A549 (cell line): ENCODE results near the gene PERM1. TPM values are rescaled to one million over a fixed set of nuclear protein-coding genes. Genes with fewer than 3 reads are reported as not detected.

Experiments
- ATAC-seq, 2 experiments: fragments of 200-7000 bp in 1 of 2; fragments of >200 bp in 1 of 2; cut with Nextera tagmentation in 1 of 2; cut with Tn5 transposase in 1 of 2; 3 replicates each; pipeline versions ENCODE4 v1.8.0 to v1.9.1; 2018 to 2020; ENCODE audit warnings: mild to moderate bottlenecking in 1 of 2, moderate library complexity in 1 of 2
- CTCF ChIA-PET: fragments of 300-600 bp; sonication (Branson Sonifier 250); formaldehyde crosslinking; extraction: SDS; loops from one replicate; lab custom pipeline; 2021; ENCODE audit warnings: antibody characterized with exemption, inconsistent platforms; lab: Yijun Ruan, JAX
- POLR2A ChIA-PET: fragments of 350-600 bp; formaldehyde crosslinking; extraction: SDS; loops from one replicate; lab custom pipeline; 2021; ENCODE audit warnings: antibody characterized with exemption, inconsistent platforms; lab: Yijun Ruan, JAX
- DNase-seq, 2 experiments: peaks; one replicate each; pipeline versions ENCODE4 v3.0.0 to v3.0.0-alpha.2; 2011 to 2016; ENCODE audit warnings: low read depth in 1 of 2, low spot score in 1 of 2
- FAIRE-seq: peaks from 2 replicates; lab custom pipeline; 2011; peaks lifted over from hg19 to GRCh38; lab: Jason Lieb, UNC
- H3K27ac ChIP-seq, 2 experiments: fragments of >200 bp; sonication (Bioruptor Twin); formaldehyde crosslinking; 3 replicates each; pipeline ENCODE4 v1.5.1; 2016 to 2017
- H3K4me1 ChIP-seq: fragments of >200 bp; sonication (Bioruptor Twin); formaldehyde crosslinking; 3 replicates; pipeline ENCODE4 v1.6.1; 2016
- H3K4me2 ChIP-seq: fragments of >200 bp; sonication (Bioruptor Twin); formaldehyde crosslinking; 3 replicates; pipeline ENCODE4 v1.6.1; 2016
- H3K4me3 ChIP-seq: fragments of >200 bp; sonication (Bioruptor Twin); formaldehyde crosslinking; 3 replicates; pipeline ENCODE4 v1.5.1; 2016
- H3K9me3 ChIP-seq: fragments of >200 bp; sonication (Bioruptor Twin); formaldehyde crosslinking; 3 replicates; pipeline ENCODE4 v1.6.1; 2016
- ATOH8 ChIP-seq: fragments of 250-450 bp; sonication (Bioruptor Pico); IDR thresholded peaks from 2 replicates; pipeline ENCODE4 v1.5.0; 2020; ENCODE audit warnings: low read depth, mild to moderate bottlenecking, moderate library complexity
- BHLHE40 ChIP-seq: IDR thresholded peaks from 2 replicates; pipeline ENCODE4 v1.6.1; 2012; ENCODE audit warnings: low read depth, low read length, inconsistent platforms
- EHF ChIP-seq: fragments of 250-450 bp; sonication (Bioruptor Pico); IDR thresholded peaks from 2 replicates; pipeline ENCODE4 v1.5.0; 2020; ENCODE audit warnings: mild to moderate bottlenecking
- ELK1 ChIP-seq: fragments of 150-350 bp; IDR thresholded peaks from 2 replicates; pipeline ENCODE4 v1.6.1; 2014; ENCODE audit warnings: low read depth, mild to moderate bottlenecking, low read length
- EP300 ChIP-seq, 2 experiments: fragments of >200 bp; sonication (Bioruptor Twin); formaldehyde crosslinking; IDR thresholded peaks; 2 replicates in 1 of 2; 3 replicates in 1 of 2; pipeline ENCODE4 v1.6.1; 2016 to 2017
- HDAC2 ChIP-seq: fragments of 200-600 bp; sonication (generic); IDR thresholded peaks from 2 replicates; pipeline ENCODE4 v1.6.1; 2016
- HES2 ChIP-seq: fragments of >200 bp; sonication (Bioruptor Twin); formaldehyde crosslinking; IDR thresholded peaks from 2 replicates; pipeline ENCODE4 v1.6.1; 2016
- HOXA7 ChIP-seq: fragments of 250-450 bp; sonication (Bioruptor Pico); IDR thresholded peaks from 2 replicates; pipeline ENCODE4 v1.5.0; 2020; ENCODE audit warnings: mild to moderate bottlenecking, moderate library complexity
- NPAS2 ChIP-seq: fragments of 250-450 bp; sonication (Bioruptor Pico); IDR thresholded peaks from 2 replicates; pipeline ENCODE4 v1.8.0; 2022; ENCODE audit warnings: mild to moderate bottlenecking, moderate library complexity, borderline replicate concordance
- PHF8 ChIP-seq: fragments of 200-600 bp; sonication (generic); IDR thresholded peaks from 2 replicates; pipeline ENCODE4 v1.6.1; 2016; ENCODE audit warnings: low read depth, mild to moderate bottlenecking, antibody characterized with exemption, moderate library complexity, borderline replicate concordance
- POLR2AphosphoS2 ChIP-seq: conservative IDR thresholded peaks from 2 replicates; pipeline ENCODE4 v1.6.1; 2012; ENCODE audit warnings: low read length, improper control_type of control experiment, inconsistent platforms
- RAD21 ChIP-seq, 2 experiments: fragments of >200 bp in 1 of 2; sonication (Bioruptor Twin) in 1 of 2; formaldehyde crosslinking in 1 of 2; IDR thresholded peaks in 1 of 2; conservative IDR thresholded peaks in 1 of 2; 2 replicates in 1 of 2; 3 replicates in 1 of 2; pipeline ENCODE4 v1.6.1; 2012 to 2018; ENCODE audit warnings: inconsistent platforms in 1 of 2
- RCOR1 ChIP-seq: fragments of 150-350 bp; IDR thresholded peaks from 2 replicates; pipeline ENCODE4 v1.6.1; 2014; ENCODE audit warnings: antibody characterized with exemption, low read length, low read depth
- RFX5 ChIP-seq: fragments of 450-650 bp; IDR thresholded peaks from 2 replicates; pipeline ENCODE4 v1.7.1; 2014; ENCODE audit warnings: antibody characterized with exemption, mild to moderate bottlenecking, moderate library complexity
- SMC3 ChIP-seq: fragments of >200 bp; sonication (Bioruptor Twin); formaldehyde crosslinking; IDR thresholded peaks from 3 replicates; pipeline ENCODE4 v1.6.1; 2018; ENCODE audit warnings: inconsistent platforms
- SREBF2 ChIP-seq: fragments of 450-650 bp; IDR thresholded peaks from 2 replicates; pipeline ENCODE4 v1.6.1; 2014; ENCODE audit warnings: mild to moderate bottlenecking, moderate library complexity
- USF2 ChIP-seq: fragments of 450-650 bp; IDR thresholded peaks from 2 replicates; pipeline ENCODE4 v1.6.1; 2014; ENCODE audit warnings: antibody characterized with exemption
- WGBS: methylation state at CpG from one replicate; pipeline ENCODE4 v1.1.6; 2017; ENCODE audit errors: missing lambda C conversion rate; 5-methylcytosine and 5-hydroxymethylcytosine counted together
- polyA plus RNA-seq, 4 experiments: library from polyadenylated mRNA; depleted of rRNA in 3 of 4; stranded (reverse); fragments of >200 nt; fragmentation: RNase III in 1 of 4; extraction: RNeasy Plus Mini Kit Qiagen cat#74134 plus additional on column Dnase treatment in 1 of 4; gene quantifications; 2 replicates in 3 of 4; 3 replicates in 1 of 4; pipeline ENCODE4 v1.2.3, GENCODE V29; 2011 to 2017
- TF ChIP-seq, protein P1 (sequence below): fragments of 200-600 bp; sonication (generic); IDR thresholded peaks from 2 replicates; pipeline ENCODE4 v1.6.1; 2016; ENCODE audit warnings: antibody characterized with exemption, mild to moderate bottlenecking, moderate library complexity
- TF ChIP-seq, protein P2 (sequence below): IDR thresholded peaks from 2 replicates; pipeline ENCODE4 v1.6.1; 2012; ENCODE audit warnings: low read depth, borderline replicate concordance

Gene PERM1
- polyA plus RNA-seq, 2 of the 4 experiments (the other 2 are of a cell fraction) = 0.30 TPM; not detected in 1

DNA sequence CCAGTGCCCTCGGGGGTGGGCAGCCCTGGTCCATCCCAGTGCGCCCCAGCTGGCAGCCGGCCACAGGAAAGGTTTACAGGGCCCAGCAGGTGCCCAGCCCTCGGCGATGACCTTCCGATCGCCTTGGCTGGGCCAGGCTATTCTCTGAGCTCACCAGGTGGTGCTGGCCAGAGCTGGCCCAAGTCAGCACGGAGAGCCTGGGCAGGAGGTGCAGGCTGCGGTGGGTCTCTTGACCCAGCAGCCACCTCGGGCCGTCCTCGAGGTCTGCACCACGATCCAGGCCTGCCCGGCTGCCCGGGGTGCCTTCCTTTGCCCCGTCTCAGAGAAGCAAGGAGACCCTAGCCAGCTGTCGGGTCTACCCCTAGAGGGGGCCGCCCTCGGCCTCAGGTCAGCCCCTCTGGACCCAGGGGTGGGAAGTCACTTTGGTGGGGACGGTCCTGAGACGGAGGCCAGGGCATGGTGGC is 370 bp downstream of the PERM1 start:
- Histone ChIP-seq H3K27ac (no peak overlapping the region), H3K4me3 (no peak overlapping the region), H3K4me1 (no peaks in the 10 kb centered on the region), H3K9me3 (no peaks in the 10 kb centered on the region), H3K4me2 (no peak overlapping the region)
- WGBS = 100% methylated on average over 2 of the region's 21 CpGs
- ATAC-seq (no peak), FAIRE-seq (no peak), DNase-seq (no peak)
- TF ChIP-seq ELK1 = no peak
- TF ChIP-seq SMC3 = no peak
- TF ChIP-seq HDAC2 = no peak
- no peak for TF ChIP-seq HES2
- no peak for TF ChIP-seq POLR2AphosphoS2
- no peak for TF ChIP-seq USF2
- no peak for TF ChIP-seq RAD21 (conservative IDR thresholded peaks at IDR 0.05 in 1 of 2, IDR thresholded peaks at IDR 0.05 in 1 of 2)
- TF ChIP-seq RCOR1 = no peak
- TF ChIP-seq, protein P1, sequence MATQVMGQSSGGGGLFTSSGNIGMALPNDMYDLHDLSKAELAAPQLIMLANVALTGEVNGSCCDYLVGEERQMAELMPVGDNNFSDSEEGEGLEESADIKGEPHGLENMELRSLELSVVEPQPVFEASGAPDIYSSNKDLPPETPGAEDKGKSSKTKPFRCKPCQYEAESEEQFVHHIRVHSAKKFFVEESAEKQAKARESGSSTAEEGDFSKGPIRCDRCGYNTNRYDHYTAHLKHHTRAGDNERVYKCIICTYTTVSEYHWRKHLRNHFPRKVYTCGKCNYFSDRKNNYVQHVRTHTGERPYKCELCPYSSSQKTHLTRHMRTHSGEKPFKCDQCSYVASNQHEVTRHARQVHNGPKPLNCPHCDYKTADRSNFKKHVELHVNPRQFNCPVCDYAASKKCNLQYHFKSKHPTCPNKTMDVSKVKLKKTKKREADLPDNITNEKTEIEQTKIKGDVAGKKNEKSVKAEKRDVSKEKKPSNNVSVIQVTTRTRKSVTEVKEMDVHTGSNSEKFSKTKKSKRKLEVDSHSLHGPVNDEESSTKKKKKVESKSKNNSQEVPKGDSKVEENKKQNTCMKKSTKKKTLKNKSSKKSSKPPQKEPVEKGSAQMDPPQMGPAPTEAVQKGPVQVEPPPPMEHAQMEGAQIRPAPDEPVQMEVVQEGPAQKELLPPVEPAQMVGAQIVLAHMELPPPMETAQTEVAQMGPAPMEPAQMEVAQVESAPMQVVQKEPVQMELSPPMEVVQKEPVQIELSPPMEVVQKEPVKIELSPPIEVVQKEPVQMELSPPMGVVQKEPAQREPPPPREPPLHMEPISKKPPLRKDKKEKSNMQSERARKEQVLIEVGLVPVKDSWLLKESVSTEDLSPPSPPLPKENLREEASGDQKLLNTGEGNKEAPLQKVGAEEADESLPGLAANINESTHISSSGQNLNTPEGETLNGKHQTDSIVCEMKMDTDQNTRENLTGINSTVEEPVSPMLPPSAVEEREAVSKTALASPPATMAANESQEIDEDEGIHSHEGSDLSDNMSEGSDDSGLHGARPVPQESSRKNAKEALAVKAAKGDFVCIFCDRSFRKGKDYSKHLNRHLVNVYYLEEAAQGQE = no peak
- no peak for TF ChIP-seq ATOH8
- no peak for TF ChIP-seq NPAS2 (CRISPR knock-in tag)
- no peak for TF ChIP-seq BHLHE40
- no peak for TF ChIP-seq SREBF2
- no peak for TF ChIP-seq EP300 (IDR thresholded peaks at IDR 0.05)
- TF ChIP-seq PHF8 = no peak
- no peak for TF ChIP-seq EHF
- no peak for TF ChIP-seq HOXA7 (CRISPR knock-in tag)
- no peak for TF ChIP-seq RFX5
- TF ChIP-seq, protein P2, sequence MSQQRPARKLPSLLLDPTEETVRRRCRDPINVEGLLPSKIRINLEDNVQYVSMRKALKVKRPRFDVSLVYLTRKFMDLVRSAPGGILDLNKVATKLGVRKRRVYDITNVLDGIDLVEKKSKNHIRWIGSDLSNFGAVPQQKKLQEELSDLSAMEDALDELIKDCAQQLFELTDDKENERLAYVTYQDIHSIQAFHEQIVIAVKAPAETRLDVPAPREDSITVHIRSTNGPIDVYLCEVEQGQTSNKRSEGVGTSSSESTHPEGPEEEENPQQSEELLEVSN = no peak
- CTCF ChIA-PET = interaction anchor here (1.0 to 7.6 kb wide), 8 partner anchors 8 to 324 kb away, joined by 3 to 126 read pairs (median 10); no protein-coding TSS in a partner anchor
- POLR2A ChIA-PET = no interaction called here
